GM10248 (cell line): ENCODE measurements around the gene CD180.

Source experiments
- CTCF ChIA-PET: fragments of 300-600 bp; sonication (Branson Sonifier 250); formaldehyde crosslinking; extraction: SDS; loops from one replicate; lab custom pipeline; 2021; ENCODE audit warnings: antibody characterized with exemption; lab: Yijun Ruan, JAX
- POLR2A ChIA-PET: fragments of 350-650 bp; sonication (Branson Sonifier 250); formaldehyde crosslinking; extraction: SDS; loops from one replicate; lab custom pipeline; 2020; ENCODE audit warnings: antibody characterized with exemption; lab: Yijun Ruan, JAX
- DNase-seq: peaks from one replicate; pipeline ENCODE4 v3.0.0; 2012; ENCODE audit errors: extremely low spot score
- CTCF ChIP-seq: IDR thresholded peaks from 2 replicates; pipeline ENCODE4 v1.5.1; 2012; ENCODE audit warnings: mild to moderate bottlenecking, low read depth; ENCODE audit errors: extremely low read depth, missing control alignments, control extremely low read depth

CD180 gene

GRCh38 chr5:67196537-67197059 lies at the start of gene CD180:
Gene CD180 (minus strand): TSS chr5:67196799. CDS start chr5:67196641, 158 bp downstream.
- ChIA-PET POLR2A (no interaction called here), CTCF (interaction anchor here (1.1 to 17.8 kb wide), 6 partner anchors 9 to 39 kb away, joined by 5 to 311 read pairs (median 6); no protein-coding TSS in a partner anchor)
- no peak for DNase-seq
- no peak for TF ChIP-seq CTCF

- peak; percentile 34 for DNase-seq
- peak; percentile 59 for TF ChIP-seq CTCF
- POLR2A ChIA-PET = no interaction called here
- CTCF ChIA-PET = interaction anchor here (0.6 to 3.1 kb wide), 30 partner anchors 9 to 1053 kb away, joined by 3 to 26 read pairs (median 4); partner anchors contain the start of gene PIK3R1
Observed at GRCh38 chr5:67246108-67246507, 49.5 kb upstream of the CD180 start.

GRCh38 chr5:67245259-67245846 lies 48.8 kb upstream of the CD180 start:
- no peak for TF ChIP-seq CTCF
- DNase-seq = no peak
- CTCF ChIA-PET = interaction anchor here (1.0 to 3.1 kb wide), 17 partner anchors 8 to 1054 kb away, joined by 3 to 26 read pairs (median 6); partner anchors contain the start of gene PIK3R1
- POLR2A ChIA-PET = interaction anchor here (0.6 kb wide), 1 partner anchor 13 kb away, joined by 3 read pairs; no protein-coding TSS in a partner anchor

- CTCF ChIA-PET = interaction anchor here (2.2 to 3.1 kb wide), 3 partner anchors 1009 to 1029 kb away, joined by 6 to 16 read pairs (median 15); no protein-coding TSS in a partner anchor
- no peak for TF ChIP-seq CTCF
- POLR2A ChIA-PET = no interaction called here
- no peak for DNase-seq
Observed at GRCh38 chr5:67244345-67244793, 47.8 kb upstream of the CD180 start.

GRCh38 chr5:67243944-67244343 lies 47.3 kb upstream of the CD180 start:
- DNase-seq = no peak
- TF ChIP-seq CTCF = no peak
- POLR2A ChIA-PET = no interaction called here
- CTCF ChIA-PET = interaction anchor here (1.0 to 3.1 kb wide), 3 partner anchors 14 to 1014 kb away, joined by 3 to 16 read pairs (median 15); no protein-coding TSS in a partner anchor

GRCh38 chr5:67243349-67243748 lies 46.8 kb upstream of the CD180 start:
- ChIA-PET CTCF (interaction anchor here (1.0 to 2.9 kb wide), 2 partner anchors 13 to 1010 kb away, joined by 3 to 15 read pairs; no protein-coding TSS in a partner anchor), POLR2A (no interaction called here)
- no peak for DNase-seq
- no peak for TF ChIP-seq CTCF
